Loucy (cell line): ENCODE measurements around the gene EDEM2.
"Not testable (repeated sequence)": the region's sequence is repeated elsewhere in the genome, so short reads cannot be mapped to it uniquely, and the experiment has no call there.

ENCODE experiments used
- EZH2phosphoT487 ChIP-seq: fragments of 200-600 bp; IDR thresholded peaks from 2 replicates; pipeline ENCODE4 v1.6.1; 2018; ENCODE audit warnings: antibody characterized with exemption, mild to moderate bottlenecking, moderate library complexity, borderline replicate concordance
- TF ChIP-seq, protein P1 (sequence below): fragments of 200-600 bp; sonication (generic); conservative IDR thresholded peaks from 2 replicates; pipeline ENCODE4 v1.5.1; 2014; ENCODE audit warnings: mild to moderate bottlenecking, antibody characterized with exemption, low read length

DNA sequence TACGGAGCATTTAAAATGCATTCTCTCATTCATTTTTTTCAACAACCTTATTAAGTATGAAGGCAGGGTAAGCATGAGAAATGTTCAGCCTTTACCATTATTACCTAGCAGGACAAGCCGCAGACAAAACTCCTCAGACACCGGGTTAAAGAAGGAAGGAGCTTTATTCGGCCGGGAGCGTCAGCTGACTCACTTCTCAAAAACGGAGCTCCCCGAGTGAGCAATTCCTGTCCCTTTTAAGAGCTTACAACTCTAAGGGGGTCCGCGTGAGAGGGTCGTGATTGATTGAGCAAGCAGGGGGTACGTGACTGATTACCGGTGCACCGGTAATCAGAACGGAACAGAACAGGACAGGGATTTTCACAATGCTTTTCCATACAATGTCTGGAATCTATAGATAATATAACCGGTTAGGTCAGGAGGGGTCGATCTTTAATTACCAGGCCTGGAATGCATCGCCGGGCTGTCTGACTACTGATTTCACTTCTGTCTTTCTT, 487 bp upstream of the EDEM2 start:
- TF ChIP-seq, protein P1, sequence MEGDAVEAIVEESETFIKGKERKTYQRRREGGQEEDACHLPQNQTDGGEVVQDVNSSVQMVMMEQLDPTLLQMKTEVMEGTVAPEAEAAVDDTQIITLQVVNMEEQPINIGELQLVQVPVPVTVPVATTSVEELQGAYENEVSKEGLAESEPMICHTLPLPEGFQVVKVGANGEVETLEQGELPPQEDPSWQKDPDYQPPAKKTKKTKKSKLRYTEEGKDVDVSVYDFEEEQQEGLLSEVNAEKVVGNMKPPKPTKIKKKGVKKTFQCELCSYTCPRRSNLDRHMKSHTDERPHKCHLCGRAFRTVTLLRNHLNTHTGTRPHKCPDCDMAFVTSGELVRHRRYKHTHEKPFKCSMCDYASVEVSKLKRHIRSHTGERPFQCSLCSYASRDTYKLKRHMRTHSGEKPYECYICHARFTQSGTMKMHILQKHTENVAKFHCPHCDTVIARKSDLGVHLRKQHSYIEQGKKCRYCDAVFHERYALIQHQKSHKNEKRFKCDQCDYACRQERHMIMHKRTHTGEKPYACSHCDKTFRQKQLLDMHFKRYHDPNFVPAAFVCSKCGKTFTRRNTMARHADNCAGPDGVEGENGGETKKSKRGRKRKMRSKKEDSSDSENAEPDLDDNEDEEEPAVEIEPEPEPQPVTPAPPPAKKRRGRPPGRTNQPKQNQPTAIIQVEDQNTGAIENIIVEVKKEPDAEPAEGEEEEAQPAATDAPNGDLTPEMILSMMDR, result not testable (repeated sequence)
- TF ChIP-seq EZH2phosphoT487, result not testable (repeated sequence)
